Astrocyte of the cerebellum (primary cell): ENCODE measurements around the gene R3HCC1L.

Source experiments
- DNase-seq: peaks from one replicate; pipeline ENCODE4 v3.0.0-alpha.2; 2011; ENCODE audit warnings: low read depth
- H3K4me3 ChIP-seq: 2 replicates; pipeline ENCODE4 v1.5.1; 2011; ENCODE audit warnings: mild to moderate bottlenecking, low read depth, low read length, moderate library complexity
- in situ Hi-C: cut with HindIII; loops from 2 replicates; pipeline ENCODE4 v1.10.0; 2017; ENCODE audit warnings: low sequenced_read_pairs
- TF ChIP-seq, protein P1 (sequence below): IDR thresholded peaks from 2 replicates; pipeline ENCODE4 v1.5.1; 2012; ENCODE audit warnings: low read length, low read depth, moderate library complexity, mild to moderate bottlenecking; ENCODE audit errors: missing control alignments

Gene R3HCC1L

DNA sequence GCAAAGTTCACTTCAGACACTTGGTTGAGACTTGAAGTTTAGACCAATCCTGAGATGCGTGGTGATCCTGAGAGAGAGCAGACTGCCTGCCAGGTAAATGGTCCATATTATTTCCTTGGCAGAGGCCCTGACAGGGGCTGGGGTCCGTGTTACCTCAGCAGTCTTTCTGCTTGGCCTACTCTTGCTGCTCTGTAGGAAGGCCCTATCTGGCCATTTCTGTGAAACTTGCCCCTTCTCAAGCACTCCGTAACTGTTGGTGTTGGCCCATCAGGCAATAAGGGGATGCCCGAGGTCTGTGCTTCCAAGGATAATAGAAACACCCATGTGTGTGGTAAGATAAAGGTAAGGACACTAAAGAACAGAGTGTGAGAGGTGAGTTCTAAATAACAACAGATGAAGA lies 113.6 kb downstream of the R3HCC1L start:
- no peak for DNase-seq
- no peak overlapping the region for H3K4me3 ChIP-seq
- in situ Hi-C loops, result loop anchor here (25.0 kb wide), 1 partner anchor 214 kb away; no protein-coding TSS in a partner anchor
- TF ChIP-seq, protein P1, sequence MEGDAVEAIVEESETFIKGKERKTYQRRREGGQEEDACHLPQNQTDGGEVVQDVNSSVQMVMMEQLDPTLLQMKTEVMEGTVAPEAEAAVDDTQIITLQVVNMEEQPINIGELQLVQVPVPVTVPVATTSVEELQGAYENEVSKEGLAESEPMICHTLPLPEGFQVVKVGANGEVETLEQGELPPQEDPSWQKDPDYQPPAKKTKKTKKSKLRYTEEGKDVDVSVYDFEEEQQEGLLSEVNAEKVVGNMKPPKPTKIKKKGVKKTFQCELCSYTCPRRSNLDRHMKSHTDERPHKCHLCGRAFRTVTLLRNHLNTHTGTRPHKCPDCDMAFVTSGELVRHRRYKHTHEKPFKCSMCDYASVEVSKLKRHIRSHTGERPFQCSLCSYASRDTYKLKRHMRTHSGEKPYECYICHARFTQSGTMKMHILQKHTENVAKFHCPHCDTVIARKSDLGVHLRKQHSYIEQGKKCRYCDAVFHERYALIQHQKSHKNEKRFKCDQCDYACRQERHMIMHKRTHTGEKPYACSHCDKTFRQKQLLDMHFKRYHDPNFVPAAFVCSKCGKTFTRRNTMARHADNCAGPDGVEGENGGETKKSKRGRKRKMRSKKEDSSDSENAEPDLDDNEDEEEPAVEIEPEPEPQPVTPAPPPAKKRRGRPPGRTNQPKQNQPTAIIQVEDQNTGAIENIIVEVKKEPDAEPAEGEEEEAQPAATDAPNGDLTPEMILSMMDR, result no peak

DNA sequence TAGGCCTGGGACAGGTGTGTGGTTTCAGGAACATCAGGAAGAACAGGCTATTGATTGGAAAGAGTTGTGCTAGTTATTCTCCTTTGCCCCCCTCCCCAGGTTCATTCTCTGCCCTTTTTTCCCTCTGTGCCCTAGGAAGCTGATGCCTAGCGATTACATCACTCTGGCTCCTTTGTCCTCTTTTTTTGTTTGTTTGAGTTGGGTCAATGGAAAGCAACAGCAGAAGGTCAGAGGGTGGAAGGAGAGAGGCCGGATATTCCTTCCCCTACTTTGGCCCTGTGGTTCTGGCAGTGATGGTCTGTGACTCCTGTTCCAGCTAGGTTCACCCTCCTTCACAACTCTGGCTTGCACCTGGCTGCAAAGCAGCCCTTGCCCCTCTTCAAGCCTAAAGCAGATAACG lies 114.7 kb downstream of the R3HCC1L start:
- DNase-seq, result no peak
- H3K4me3 ChIP-seq, result no peak overlapping the region
- in situ Hi-C loops, result loop anchor here (25.0 kb wide), 1 partner anchor 213 kb away; no protein-coding TSS in a partner anchor
- TF ChIP-seq, protein P1, result no peak

DNA sequence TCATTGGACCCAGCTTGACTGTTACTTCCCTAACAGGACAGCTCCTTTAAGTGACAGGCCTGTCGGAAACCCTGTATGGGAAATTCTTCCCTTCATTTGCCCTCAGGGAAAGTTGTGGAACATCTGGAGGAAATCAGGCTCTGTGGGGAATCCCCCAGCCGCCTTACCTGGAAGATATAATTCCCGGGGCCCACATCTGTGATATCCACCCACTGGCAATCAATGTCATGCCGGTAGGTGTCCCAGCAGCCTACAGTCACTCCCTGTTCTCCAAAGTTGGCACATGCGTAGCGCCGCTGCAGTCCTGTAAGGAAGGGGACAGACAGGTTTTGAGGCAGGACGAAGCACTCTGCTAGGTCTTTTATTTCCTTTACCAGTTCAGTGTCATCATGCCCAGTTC lies 116.9 kb downstream of the R3HCC1L start:
- in situ Hi-C loops, result loop anchor here (10.0 kb wide), 1 partner anchor 123 kb away; no protein-coding TSS in a partner anchor
- H3K4me3 ChIP-seq, result no peak overlapping the region
- DNase-seq, result no peak
- TF ChIP-seq, protein P1, result no peak

DNA sequence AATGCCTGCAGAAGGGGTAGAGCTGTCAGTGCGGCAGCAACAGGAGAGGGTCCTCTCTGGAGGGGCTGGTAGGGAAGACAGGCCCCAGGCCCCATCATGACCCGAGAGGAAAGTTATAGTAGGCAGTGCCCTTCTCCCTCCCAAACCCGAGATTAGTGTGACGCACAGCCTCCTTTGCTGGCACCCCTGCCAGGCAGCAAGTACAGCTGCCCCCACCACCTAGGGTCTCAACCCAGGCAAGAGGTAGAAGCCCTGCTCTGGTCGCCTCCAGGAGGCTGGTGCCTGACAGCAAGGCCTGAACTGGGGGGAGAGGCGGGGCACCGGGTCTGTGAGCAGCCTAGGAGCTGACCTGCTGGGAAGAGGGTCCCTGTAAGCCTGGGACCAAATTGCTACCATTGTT lies 118.0 kb downstream of the R3HCC1L start:
- TF ChIP-seq, protein P1, result no peak
- no peak for DNase-seq
- no peak overlapping the region for H3K4me3 ChIP-seq
- in situ Hi-C loops, result loop anchor here (10.0 kb wide), 1 partner anchor 122 kb away; no protein-coding TSS in a partner anchor

DNA sequence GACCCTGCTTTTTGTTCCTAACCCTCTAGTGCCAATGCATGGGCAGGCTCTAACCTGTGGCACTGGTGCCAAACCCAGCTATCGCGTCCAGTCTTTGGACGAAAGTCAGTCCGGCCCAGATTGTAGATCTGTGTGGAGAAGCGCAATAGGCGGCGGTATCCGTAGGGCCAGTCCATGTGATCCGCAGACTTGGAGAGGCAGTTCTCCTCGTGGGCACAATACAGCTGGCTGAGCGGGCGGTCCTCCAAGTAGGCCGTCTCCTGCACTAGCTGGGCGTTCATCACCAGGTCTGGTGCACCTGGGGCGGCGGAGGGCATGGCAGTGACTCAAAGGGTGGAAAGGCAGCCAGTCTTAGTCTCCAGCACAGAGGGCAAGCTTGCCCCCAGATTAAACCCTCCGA lies 119.0 kb downstream of the R3HCC1L start:
- H3K4me3 ChIP-seq, result no peak overlapping the region
- in situ Hi-C loops, result loop anchor here (10.0 kb wide), 1 partner anchor 121 kb away; no protein-coding TSS in a partner anchor
- TF ChIP-seq, protein P1, result no peak
- DNase-seq, result no peak

DNA sequence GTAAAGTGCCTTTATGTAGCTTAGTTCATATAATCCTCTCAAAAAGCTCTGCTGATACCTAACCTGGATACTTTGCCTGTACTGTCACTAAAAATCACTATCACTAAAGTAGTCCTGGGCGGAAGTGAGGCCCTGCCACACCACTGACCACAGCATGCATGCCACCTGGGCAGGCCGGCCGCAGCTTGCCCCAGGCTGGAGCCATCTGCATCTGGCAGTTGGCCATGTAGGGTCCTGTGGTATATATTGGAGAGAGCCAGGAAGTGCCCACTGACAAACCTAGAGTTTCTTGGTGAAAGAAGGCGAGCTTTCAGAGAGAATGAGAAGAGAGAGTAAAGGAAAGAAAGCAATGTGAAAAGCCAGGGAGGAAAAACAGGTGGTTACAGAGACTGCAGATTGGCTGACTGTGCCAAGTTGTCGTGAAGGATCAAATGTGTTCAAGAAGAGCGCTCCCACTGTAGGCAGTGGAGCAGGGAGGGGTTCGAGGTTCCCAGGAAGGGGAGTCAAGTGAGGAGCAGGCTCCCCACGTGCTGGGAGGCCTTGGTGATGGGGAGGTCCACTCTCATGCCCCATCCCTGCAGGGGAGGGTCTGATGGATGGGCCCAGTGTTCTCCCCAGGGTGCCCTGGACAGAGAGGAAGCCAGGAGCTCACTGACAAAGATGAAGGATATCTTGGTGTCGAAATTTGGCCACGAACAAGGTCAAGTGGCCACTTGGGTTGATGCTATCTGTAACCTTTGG lies 119.9 kb downstream of the R3HCC1L start:
- in situ Hi-C loops, result loop anchor here (10.0 kb wide), 1 partner anchor 120 kb away; no protein-coding TSS in a partner anchor
- H3K4me3 ChIP-seq, result no peak overlapping the region
- no peak for DNase-seq
- TF ChIP-seq, protein P1, result no peak
